Left renal cortex interstitium (tissue), 4 donors: ENCODE data around the gene SPRR3. TPM values are rescaled to one million over a fixed set of nuclear protein-coding genes. Genes with fewer than 3 reads are reported as not detected.

Experiments used
- DNase-seq, 4 donors: peaks; one replicate each; pipeline ENCODE4 v3.0.0-alpha.2; 2013; ENCODE audit warnings: low read depth in 4 of 4, low spot score in 2 of 4, missing footprints in 1 of 4
- polyA plus RNA-seq, 4 donors: library from polyadenylated mRNA; unstranded; fragments of 120-200 nt; gene quantifications; one replicate each; pipeline ENCODE4 v1.2.1, GENCODE V29; 2013; ENCODE audit not compliant: insufficient read length in 4 of 4

Gene SPRR3
- polyA plus RNA-seq, 4 donors: 0.17 to 0.51 (median 0.18) TPM; not detected in 1

DNA sequence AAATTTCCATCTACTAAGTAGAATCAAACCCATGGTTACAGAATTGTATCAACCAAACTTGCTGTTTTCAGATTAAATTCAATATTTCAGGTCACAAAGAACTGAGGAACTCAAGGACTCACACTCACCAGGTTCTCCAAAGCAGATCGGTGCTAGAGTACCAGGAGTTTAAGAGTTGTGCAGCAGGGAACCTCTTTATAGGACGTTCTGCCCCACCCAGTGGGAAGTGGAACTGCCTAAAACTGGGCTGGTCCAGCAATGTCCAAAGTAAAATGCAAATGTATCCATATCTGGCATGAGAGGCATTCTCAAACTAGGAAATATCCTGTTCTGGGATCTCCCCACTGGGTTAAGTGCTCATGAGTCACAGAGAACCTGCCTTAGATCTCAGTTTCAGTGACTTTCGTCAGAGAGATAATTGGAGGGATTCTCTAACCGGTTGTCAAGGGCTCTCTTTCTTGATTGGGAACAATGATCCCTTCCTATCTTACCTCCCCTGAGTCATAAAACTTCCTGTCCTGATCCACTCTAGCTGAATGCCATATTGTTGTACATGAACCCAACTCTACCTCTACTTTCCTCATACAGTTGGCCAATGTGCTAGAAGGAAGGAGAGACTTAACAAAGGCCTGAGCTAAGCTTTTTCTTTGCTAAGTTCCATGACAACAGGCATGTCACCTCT lies 39.5 kb downstream of the SPRR3 start, which contains the start of gene SPRR2D:
SPRR2D (minus strand) TSS at position 171 of the 682 bp plus-strand sequence. CDS start 774 bp downstream, outside the sequence.
- DNase-seq: no peak

DNA sequence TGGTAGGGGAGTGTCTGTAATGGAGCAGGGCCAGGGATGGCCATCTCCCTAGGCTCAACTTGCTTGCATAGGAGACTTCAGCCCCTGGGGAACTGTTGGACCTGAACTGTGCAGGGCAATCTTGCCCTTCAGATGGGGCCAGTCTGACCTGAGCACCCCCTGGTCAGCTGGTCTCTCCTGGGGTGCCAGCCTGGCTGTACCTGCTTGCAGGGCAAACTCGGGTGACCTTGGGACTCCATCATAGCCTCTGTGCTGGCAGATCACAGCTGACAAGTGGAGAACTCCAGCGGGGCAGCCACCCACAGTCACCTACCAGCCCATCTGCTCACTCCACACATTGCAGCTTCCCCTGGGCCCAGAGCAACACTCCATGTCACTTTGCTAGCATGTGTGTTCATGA lies 47.7 kb downstream of the SPRR3 start:
- DNase-seq: no peak

Other genes with a start within 250 kb of the SPRR3 start
- not detected for gene KPRP, start 243.7 kb upstream of the SPRR3 start, polyA plus RNA-seq
- not detected for gene LCE1F, start 226.6 kb upstream of the SPRR3 start, polyA plus RNA-seq
- not detected for gene LCE1E, start 215.5 kb upstream of the SPRR3 start, polyA plus RNA-seq
- not detected for gene LCE1D, start 205.0 kb upstream of the SPRR3 start, polyA plus RNA-seq
- gene LCE1C, start 195.1 kb upstream of the SPRR3 start, polyA plus RNA-seq: not detected
- not detected for gene LCE1B, start 189.8 kb upstream of the SPRR3 start, polyA plus RNA-seq
- gene LCE1A, start 174.3 kb upstream of the SPRR3 start, polyA plus RNA-seq: not detected
- gene LCE6A, start 158.9 kb upstream of the SPRR3 start, polyA plus RNA-seq: not detected
- not detected for gene LCE7A, start 141.8 kb upstream of the SPRR3 start, polyA plus RNA-seq
- gene SMCP, start 123.4 kb upstream of the SPRR3 start, polyA plus RNA-seq: not detected
- under 1 TPM; 0.08 to 0.42 (median 0.30) TPM for gene IVL, start 93.2 kb upstream of the SPRR3 start, polyA plus RNA-seq
- gene SPRR5, start 54.5 kb upstream of the SPRR3 start, polyA plus RNA-seq: not detected
- gene SPRR4, start 31.1 kb upstream of the SPRR3 start, polyA plus RNA-seq: not detected
- gene SPRR1A, start 17.7 kb upstream of the SPRR3 start, polyA plus RNA-seq: not detected
- not detected for gene SPRR1B, start 29.5 kb downstream of the SPRR3 start, polyA plus RNA-seq
- not detected for gene SPRR2D, start 39.4 kb downstream of the SPRR3 start, polyA plus RNA-seq
- gene SPRR2A, start 55.8 kb downstream of the SPRR3 start, polyA plus RNA-seq: under 1 TPM in 1 of 4 donors, not detected in 3; 0.14 TPM
- gene SPRR2B, start 69.9 kb downstream of the SPRR3 start, polyA plus RNA-seq: not detected
- not detected for gene SPRR2E, start 92.8 kb downstream of the SPRR3 start, polyA plus RNA-seq
- gene SPRR2F, start 111.8 kb downstream of the SPRR3 start, polyA plus RNA-seq: not detected
- not detected for gene SPRR2G, start 149.1 kb downstream of the SPRR3 start, polyA plus RNA-seq
- not detected for gene LELP1, start 201.7 kb downstream of the SPRR3 start, polyA plus RNA-seq
- gene PRR9, start 215.8 kb downstream of the SPRR3 start, polyA plus RNA-seq: not detected